Hippocampal formation (tissue), 2 donors: ENCODE results near the gene RAB11FIP2.
"Not testable (repeated sequence)": the region's sequence is repeated elsewhere in the genome, so short reads cannot be mapped to it uniquely, and the experiment has no call there.

ENCODE experiments used
- DNase-seq, 2 donors: peaks; one replicate each; lab custom pipeline; 2025; lab: John Stamatoyannopoulos, UW

RAB11FIP2 gene, protein sequence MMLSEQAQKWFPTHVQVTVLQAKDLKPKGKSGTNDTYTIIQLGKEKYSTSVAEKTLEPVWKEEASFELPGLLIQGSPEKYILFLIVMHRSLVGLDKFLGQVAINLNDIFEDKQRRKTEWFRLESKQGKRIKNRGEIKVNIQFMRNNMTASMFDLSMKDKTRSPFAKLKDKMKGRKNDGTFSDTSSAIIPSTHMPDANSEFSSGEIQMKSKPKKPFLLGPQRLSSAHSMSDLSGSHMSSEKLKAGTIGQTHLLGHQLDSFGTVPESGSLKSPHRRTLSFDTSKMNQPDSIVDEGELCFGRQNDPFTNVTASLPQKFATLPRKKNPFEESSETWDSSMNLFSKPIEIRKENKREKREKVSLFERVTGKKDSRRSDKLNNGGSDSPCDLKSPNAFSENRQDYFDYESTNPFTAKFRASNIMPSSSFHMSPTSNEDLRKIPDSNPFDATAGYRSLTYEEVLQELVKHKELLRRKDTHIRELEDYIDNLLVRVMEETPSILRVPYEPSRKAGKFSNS

DNA sequence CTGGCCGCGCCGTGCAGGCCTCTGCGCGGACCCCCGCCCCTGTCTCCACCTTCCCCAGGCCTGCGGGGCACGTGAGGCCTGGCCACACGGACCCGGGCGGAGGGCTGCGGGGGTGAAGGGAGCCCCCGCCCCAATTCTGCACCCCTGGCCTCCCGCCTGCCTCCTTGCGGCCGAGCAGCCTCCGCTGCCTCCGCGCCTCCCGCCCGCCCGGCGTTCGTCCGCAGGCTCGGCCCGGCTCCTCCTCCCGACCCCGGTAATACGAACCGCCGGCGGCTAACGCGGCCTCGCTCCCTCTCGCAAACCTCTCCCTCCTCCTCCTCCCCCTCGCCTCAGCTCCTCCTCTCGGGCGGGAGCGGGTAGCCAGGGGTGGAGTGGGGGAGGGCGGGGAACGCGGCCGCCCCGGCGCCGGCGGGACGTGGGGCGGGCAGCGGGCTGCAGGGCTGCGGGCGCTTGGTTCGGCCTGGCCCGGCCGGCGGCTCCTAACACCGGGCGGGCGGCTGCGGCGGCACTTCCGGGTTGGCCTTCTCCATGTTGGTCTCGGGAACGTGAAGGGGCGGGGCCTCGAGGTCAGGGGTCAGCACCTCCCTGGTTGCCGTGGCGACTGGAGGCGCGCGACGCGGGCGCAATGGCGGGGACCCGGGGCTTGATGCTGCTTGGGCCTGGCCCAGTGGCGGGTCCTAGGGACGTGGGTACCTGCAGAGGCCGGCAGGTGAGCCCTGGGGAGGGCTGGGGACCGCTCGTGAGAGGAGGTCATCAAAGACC lies at the start of gene RAB11FIP2:
Gene RAB11FIP2 (minus strand): TSS at position 547 of the 762 bp plus-strand sequence. CDS start 778 bp downstream, outside the sequence.
- DNase-seq = peak; percentile 89 to 95

DNA sequence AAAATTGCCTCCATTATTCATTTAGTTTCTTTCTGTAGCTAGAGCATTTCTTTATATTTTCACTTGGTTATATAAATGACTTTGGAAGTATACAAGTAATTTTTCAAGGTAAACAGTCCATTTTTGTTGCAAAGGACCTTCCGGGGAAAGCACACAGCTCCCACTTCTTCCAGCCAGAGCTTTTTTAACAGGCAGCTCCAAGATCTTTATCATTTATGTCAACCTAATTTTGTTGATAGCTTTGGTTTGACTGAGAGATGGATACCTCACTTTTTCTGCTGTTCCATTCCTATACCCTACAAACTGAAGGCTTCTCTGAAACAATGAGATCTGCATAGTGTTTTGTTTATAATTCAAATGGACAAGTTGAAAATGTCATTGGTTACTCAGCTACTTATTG lies 49.3 kb upstream of the RAB11FIP2 start:
- DNase-seq = no peak

DNA sequence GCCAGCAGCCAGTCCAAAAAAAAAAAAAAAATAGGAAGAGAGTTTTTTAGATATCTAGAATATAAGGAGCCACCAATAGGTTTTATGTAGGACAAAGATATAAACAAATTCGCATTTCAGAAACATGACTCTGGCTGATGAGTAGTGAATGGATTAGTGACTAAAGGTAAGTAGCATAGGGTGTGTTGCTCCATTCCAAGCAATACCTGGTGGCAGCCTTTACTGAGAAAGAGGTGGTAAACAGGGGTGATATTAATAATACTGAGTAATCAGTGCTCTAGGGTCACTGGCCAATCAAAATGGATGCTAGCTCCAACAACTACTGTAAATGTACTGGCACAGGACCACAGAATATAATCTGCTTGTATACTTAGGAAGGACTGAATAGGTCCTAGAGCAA lies 45.5 kb upstream of the RAB11FIP2 start:
- no peak for DNase-seq

DNA sequence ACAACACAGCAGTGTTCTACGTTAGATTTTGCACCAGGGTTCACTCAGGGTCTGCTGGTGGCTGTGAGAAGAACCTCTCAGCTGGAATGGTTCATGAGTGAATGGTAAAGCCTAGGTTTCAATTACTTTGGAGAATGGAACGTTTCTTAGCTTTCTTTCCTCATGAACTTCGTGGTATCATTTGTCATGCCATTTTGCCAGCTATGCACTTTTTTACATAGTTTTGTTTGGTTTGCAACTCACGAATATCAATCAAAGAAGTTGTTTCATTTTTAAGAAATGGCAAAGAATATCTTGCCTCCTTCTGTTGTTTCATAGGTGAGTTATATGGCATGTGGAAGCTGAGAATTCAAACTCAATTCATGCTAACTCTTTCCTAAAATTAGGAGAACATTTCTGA lies 34.1 kb upstream of the RAB11FIP2 start:
- no peak for DNase-seq

DNA sequence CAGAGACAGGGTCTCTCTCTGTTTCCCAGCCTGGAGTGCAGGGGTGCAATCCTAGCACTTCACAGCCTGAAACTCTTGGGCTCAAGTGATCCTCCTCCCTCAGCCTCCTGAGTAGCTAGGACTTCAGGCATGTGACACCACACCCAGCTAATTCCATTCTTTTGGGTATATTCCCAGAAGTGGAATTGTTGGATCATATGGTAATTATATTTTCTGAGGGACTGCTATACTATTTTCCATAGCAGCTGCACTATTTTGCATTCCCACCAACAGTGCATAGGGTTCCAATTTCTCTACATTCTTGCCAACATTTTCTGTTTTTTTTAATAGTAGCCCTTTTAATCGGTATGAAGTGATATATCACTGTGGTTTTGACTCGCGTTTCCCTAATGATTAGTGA lies 30.0 kb upstream of the RAB11FIP2 start:
- no peak for DNase-seq

DNA sequence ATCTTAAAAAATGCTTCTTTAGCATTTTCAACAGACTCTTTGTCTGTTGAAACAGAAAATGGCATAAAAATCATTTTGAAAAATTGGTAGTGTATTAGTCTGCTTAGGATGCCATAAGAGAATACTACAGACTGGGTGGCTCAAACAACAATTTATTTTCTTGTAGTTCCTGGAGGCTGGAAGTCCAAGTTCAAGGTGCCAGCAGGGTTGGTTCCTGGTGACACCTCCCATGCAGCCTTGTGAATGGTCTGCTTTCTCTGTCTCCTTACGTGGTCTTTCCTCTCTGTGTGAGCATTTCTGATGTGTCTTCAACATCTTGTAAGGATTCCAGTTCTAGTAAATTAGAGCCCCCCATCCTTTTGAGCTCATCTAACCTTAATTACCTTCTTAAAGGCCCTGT lies 26.1 kb upstream of the RAB11FIP2 start:
- no peak for DNase-seq

DNA sequence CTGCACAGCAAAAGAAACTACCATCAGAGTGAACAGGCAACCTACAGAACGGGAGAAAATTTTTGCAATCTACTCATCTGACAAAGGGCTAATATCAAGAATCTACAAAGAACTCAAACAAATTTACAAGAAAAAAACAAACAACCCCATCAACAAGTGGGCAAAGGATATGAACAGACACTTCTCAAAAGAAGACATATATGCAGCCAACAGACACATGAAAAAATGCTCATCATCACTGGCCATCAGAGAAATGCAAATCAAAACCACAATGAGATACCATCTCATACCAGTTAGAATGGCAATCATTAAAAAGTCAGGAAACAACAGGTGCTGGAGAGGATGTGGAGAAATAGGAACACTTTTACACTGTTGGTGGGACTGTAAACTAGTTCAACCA lies 20.6 kb upstream of the RAB11FIP2 start:
- DNase-seq = not testable (repeated sequence)

DNA sequence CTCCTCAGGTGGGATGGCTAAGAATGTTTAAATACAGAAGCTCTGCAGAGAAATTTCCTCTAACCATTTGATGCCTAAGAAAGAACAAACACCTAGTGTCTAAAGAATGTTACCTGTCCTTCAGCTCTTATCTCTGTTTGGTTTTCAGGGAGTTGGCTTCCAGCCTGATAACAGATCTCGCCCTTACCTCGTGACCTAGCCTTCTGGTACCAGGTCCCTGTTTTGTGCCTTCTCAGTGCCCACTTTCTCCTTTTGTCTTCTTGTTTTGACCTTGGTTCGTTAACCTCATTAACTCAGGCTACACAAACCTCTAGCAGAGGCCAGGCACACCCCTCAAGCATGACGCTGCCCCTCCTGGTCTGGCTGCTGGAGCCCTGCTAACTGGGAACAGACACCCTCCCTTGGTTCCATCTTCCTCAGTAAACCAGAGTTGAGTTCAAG lies 16.1 kb upstream of the RAB11FIP2 start:
- no peak for DNase-seq

DNA sequence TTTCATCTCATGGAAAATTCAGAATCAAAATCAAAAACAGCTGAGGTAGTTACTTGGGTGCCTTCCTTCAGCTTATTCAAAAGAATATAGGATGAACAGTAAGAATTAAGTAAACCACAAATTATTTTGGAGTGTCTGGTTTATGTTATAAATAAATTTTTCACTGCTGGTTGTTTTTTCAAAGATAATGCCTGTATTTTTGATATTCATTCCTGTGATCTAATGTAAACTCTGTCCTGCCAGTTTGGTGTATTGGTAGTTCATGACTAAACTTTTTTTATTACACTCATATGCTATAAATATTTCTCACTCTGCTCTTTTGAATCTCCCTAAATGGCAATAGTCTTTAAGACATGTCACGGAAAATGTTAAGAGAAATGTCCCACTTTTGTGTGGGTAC lies 11.6 kb upstream of the RAB11FIP2 start:
- DNase-seq = no peak

DNA sequence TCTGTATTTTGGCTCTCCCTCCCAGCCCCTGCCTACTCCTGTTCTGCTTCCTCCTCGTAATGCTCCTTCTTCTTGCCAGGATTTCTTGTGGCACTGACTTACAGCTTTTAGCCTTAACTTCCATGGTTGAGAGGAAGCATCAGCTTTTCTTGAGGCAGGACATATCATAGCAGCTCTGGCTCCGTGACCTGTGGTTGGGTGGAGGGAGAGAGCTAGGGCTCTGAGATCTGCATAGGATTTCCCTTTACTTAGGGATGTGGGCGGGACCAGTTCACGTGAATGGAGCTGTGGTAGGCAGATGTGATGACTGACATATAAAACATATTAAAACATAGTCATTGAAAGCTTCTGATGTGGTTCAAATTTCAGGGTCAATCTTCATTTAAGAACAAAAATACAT lies 10.6 kb upstream of the RAB11FIP2 start:
- no peak for DNase-seq

DNA sequence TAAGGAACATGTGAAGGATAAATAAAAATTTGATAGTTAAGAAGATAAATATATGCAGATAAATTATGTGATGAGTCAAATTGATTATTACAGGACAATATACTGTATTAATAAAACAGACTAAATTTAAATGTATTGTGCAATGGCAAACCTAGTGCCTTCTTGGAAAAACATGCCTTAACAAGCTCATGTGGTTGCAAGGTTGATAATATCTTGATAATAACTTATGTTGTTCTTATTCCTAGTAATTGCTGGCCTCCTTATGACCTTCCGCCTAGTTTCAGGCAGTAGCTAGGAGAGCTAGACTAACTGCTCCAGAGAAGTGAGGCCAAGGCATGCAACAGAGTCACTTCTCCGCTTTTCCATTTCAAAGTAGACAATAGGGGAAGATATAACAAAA lies 7.6 kb upstream of the RAB11FIP2 start:
- DNase-seq = no peak

DNA sequence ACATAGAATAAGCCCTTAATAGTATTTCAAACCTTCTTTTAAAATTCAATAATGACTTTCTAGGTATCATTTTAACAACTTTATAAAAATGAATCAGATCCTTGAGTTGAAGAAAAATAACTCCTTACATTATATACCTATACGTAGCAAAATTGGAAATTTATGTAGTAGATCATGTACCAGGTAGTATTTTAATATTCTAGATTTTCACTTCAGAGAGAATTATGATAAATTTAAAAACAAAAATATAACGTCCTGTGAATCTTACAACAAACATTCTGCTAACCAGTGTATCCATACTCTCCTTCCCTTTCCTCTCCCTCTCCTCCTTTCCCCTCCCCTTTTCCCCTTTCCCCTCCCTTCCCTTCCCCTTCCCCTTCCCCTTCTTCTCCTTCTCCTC lies 6.1 kb upstream of the RAB11FIP2 start:
- no peak for DNase-seq

DNA sequence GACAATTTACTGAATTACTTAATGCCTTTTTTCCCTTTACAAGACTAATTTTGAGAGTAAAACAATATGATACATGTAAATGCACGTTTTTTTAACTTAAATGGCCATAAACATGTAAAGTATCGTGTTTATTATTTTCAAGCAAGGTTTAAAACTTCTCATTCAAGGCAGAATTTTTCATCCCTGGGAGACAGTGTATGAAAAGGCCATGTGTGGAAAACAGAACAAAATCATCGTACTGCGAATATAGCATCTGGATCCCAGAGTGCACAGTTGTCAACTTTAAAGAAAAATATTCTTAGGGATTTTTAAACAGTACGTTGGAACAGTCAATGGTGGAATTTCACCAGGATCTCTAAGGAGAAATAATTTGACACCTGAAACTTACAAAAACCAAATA lies 1.1 kb upstream of the RAB11FIP2 start:
- no peak for DNase-seq

DNA sequence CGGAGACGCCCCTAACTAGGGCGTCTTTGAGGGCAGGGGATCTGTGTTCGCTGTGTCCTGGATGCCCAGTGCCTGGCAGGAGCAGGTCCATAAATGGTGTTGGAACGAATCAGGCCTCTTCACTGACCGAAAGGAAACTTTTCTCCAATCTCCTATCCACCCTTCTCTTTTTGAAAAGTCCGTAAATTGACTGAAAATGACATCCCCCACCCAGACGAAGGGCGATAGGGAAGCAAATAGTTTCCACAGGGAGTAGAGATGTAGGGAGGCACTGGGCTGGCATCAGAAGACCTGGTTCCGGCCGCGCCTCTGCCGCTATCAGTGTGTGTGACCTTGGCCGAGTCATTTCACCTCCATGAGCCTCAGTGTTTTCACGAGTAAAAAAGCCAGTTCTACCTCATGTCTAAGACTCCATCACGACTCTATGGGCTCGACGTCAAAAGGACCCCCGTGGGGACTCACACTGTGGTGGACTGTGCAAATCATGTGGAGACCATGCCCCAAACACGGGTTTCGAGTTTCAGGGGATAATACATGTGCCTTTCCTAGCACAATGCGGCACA lies 497 bp upstream of the RAB11FIP2 start:
- DNase-seq = no peak

DNA sequence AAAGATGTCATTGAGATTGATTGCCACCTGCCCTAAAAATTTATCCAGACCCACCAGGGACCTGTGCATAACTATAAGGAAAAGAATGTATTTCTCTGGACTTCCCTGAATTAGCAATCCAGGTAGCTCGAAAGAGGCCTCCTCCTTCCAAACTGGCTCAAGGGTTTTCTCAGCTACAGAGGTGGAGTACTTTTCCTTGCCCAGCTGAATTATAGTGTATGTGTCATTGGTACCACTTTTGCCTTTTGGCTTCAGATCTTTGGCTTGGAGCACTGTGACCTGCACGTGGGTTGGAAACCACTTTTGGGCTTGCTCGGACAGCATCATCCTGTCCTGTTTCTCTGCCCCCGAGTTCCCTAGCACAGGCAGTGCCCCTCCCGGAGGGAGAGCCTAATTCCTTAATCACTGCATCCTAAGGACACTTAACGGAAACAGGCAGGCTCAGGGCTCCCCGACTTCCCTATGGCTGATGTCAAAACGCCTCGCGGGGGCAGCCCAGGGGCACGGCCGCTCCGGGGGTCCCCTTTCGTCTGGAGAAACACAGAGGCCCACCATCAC lies 825 bp downstream of the RAB11FIP2 start:
- DNase-seq = peak; percentile 29 to 41

DNA sequence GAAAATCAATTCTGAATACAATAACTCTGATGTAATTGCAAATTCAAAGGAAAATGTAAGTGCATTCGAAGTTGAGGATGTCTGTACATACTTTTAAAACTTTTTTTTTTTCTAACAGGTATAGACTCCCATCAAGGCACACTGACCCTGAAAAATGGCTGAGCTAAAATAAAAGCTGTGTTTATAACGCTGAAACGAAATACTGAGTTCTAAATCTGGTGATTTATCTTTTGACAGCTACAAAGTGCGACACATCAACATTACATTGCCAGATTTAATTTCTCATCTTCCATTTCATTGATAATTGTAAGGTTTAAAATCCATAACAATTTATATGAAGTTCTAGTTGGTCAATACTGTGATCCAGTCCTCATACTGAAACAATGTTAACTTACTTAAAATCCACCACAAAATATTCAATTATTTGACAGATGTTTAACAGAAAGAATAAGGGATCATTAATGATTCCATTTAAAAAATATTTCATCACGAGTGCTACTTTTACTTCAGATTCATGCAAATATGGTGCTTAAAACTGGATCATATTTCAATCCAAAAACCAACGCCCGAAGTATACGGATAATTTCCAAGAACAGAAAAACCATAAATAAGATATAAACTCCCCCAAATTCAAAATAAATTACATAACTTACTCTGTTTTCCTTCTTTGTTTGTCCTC lies 1.4 kb downstream of the RAB11FIP2 start:
- DNase-seq = no peak

DNA sequence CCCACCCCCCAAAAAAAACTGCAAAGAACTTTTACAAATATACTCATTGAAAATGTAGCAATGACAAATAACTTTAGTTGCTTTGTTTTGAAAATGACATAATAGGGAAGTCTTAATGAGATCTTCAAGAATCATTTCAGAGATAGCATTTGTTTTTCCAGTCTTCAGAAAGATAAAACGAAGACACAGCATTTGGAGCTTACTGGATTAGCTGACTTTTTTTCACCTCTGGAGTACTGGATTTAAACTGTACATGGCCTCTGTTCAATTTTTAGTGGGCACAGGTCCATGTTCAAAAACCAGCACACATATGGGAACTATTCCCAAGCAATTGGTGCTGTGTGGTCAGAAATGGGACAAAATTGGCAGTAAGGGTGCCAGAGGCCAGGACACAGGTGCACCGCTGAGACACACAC lies 3.9 kb downstream of the RAB11FIP2 start:
- no peak for DNase-seq

DNA sequence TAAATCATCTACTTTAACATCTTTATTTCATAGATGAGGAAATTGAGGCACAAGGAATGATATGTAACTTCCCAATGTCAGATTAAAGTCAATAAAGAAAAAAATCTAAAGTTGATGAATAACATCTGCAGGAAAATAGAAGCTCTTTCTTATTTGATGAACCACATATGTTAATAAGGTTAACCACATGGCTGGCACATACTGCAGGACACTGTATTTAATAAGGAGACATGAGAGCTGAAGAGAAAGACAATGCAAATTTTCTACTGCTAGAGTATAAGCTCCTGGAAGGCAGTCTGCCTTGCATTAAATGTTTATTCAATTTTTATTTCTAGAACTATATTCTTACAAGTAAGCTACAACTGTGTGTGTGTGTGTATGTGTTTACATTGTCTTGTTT lies 4.4 kb downstream of the RAB11FIP2 start:
- no peak for DNase-seq

DNA sequence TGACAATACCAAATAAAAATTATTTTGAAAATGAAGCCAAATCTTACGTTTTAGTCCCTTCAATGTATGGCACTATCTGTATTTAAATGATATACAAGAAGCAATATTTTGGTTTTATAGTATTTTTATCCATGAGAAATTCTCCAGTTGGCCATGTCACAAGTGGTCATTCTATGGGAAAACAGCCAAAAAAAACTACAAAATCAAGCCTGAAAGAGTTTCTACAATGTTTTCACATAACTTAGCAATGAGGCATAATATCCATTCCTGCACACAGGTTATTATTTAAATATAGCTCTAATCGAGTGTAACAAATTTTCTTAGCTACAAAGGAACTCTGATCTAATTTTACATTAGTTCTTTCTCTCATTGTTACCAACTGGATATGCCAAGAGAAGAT lies 5.4 kb downstream of the RAB11FIP2 start:
- no peak for DNase-seq

DNA sequence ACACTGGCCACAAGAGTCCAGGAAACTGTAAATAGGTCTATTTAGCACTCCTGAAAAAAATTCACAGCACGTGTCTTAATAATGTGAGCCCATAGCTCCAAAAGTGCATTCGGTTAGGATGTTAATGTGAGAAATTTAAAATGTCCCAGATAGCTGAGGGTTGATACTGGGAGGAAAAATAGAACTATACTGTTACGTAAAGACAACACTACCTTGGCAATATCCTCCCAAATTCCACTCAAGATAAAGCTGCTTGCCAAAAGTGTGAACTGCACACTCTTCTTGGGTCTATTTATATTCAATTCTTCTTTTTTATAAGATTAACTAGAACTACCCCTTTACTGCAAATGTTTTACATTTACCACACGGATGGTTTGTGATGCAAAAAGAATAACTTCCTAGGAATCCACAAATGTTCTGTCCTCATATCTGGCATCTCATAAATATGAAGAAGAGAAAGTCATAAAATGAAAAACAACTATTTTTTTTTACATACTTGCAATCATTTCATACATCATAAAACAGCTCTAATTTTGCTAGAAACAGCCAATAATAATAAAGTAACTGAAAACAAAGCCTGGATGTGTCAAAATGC lies 10.4 kb downstream of the RAB11FIP2 start:
- no peak for DNase-seq

DNA sequence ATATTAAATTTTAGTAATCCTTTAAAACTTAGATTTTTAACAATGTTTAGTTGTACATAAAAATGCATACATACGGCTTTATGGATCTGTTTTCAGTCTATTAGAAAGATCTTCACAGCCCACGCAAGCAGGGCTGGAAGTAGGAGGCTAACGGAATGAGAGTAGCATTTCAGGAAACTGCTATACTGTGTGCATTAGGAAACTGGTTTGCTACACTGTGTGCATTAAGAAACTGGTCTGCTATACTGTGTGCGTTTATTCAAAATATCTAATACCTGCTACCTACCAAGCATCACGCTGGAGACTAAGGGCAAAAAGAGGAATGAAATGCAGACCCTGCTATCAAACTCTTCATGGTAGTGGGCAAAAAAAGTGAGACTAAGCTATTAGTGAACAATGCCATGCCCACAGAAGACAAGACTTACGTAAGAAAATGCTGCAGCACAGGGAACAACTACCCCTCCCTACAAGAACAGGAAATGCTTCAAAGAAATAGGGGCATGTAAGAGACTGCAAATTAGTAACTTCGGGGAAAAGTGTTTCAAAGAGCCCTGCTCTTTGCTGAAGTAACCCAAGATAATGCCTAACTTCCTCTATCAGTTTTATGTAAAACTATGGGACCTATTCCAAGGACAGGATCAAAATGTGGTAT lies 11.3 kb downstream of the RAB11FIP2 start:
- peak in 1 of 2 donors; percentile 39 for DNase-seq
